NT2/D1 (cell line): Measurements from ENCODE around the gene REV3L.

Experiments used
- SUZ12 ChIP-seq: IDR thresholded peaks from 2 replicates; pipeline ENCODE4 v1.6.1; 2011; ENCODE audit not compliant: insufficient read length, insufficient read depth; ENCODE audit errors: extremely low read depth
- ZNF274 ChIP-seq: IDR thresholded peaks from 2 replicates; pipeline ENCODE4 v1.6.1; 2011; ENCODE audit warnings: mild to moderate bottlenecking, low read depth, low read length

GRCh38 chr6:111252726-111253125 lies 230.3 kb downstream of the REV3L start:
- TF ChIP-seq ZNF274: no peak
- TF ChIP-seq SUZ12: no peak
